Nephron (organoid): ENCODE measurements around the gene UBAC1.

Source experiments
- H3K27ac Mint-ChIP-seq, 3 experiments: 2 replicates each; pipeline ENCODE4 v1.8.0; 2020; ENCODE audit warnings: mixed read lengths in 3 of 3, mild to moderate bottlenecking in 2 of 3, moderate library complexity in 1 of 3
- H3K27me3 Mint-ChIP-seq: 2 replicates; pipeline ENCODE4 v1.8.0; 2021; ENCODE audit warnings: low read depth, mild to moderate bottlenecking, moderate library complexity, mixed read lengths
- H3K36me3 Mint-ChIP-seq: 2 replicates; pipeline ENCODE4 v1.8.0; 2020; ENCODE audit warnings: low read depth, mixed read lengths
- H3K4me1 Mint-ChIP-seq: 2 replicates; pipeline ENCODE4 v1.8.0; 2020; ENCODE audit warnings: mixed read lengths
- H3K4me3 Mint-ChIP-seq, 3 experiments: 2 replicates each; pipeline ENCODE4 v1.8.0; 2020; ENCODE audit warnings: mild to moderate bottlenecking in 3 of 3, mixed read lengths in 3 of 3, moderate library complexity in 2 of 3
- H3K9me3 Mint-ChIP-seq: 2 replicates; pipeline ENCODE4 v1.8.0; 2020; ENCODE audit warnings: mixed read lengths
- TF ChIP-seq, protein P1 (sequence below), 3 experiments: fragments of 200-600 bp; sonication (generic); IDR thresholded peaks; one replicate each; pipeline ENCODE4 v1.5.0; 2021; ENCODE audit warnings: antibody characterized with exemption in 3 of 3; ENCODE audit not compliant: unreplicated experiment in 3 of 3

UBAC1 gene

DNA sequence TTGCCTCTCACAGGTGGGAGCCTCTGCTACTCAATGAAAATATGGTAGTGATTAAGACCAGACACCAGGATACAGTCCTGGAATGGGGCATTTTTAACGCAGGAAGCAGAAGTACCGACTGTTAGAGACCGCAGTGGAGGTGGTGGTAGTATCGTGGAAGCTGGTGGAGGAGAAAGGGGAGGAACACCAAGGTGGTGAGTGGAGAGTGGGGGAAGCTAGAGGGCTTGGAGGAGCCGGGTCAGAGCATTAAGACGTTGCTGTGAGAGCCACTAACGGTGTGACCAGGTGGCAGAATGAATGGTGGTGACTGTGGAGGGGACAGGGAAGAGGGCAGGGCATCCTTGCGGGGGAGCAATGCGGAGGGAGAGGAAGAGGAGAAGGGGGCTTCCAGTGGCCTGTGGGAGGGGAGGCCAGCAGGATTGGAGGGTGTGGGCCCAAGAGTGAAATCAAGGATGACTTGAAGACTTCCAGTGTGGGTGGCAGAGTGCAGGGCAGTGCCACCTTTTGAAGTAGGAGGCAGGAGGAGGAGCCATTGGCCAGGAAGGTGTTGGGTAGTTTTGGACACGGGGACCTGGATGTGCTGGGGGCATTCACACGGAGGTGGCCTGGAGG, 1.6 kb upstream of the UBAC1 start:
- H3K27me3 Mint-ChIP-seq: peaks cover 10% of the 10 kb centered on the region
- no peaks in the 10 kb centered on the region for H3K9me3 Mint-ChIP-seq
- no peak overlapping the region for H3K27ac Mint-ChIP-seq
- H3K4me1 Mint-ChIP-seq: peaks cover 22% of the 10 kb centered on the region
- no peaks in the 10 kb centered on the region for H3K36me3 Mint-ChIP-seq
- TF ChIP-seq, protein P1, sequence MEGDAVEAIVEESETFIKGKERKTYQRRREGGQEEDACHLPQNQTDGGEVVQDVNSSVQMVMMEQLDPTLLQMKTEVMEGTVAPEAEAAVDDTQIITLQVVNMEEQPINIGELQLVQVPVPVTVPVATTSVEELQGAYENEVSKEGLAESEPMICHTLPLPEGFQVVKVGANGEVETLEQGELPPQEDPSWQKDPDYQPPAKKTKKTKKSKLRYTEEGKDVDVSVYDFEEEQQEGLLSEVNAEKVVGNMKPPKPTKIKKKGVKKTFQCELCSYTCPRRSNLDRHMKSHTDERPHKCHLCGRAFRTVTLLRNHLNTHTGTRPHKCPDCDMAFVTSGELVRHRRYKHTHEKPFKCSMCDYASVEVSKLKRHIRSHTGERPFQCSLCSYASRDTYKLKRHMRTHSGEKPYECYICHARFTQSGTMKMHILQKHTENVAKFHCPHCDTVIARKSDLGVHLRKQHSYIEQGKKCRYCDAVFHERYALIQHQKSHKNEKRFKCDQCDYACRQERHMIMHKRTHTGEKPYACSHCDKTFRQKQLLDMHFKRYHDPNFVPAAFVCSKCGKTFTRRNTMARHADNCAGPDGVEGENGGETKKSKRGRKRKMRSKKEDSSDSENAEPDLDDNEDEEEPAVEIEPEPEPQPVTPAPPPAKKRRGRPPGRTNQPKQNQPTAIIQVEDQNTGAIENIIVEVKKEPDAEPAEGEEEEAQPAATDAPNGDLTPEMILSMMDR (IDR thresholded peaks at IDR 0.05; ENCODE audit: unreplicated experiment in 3 of 3): no peak
- H3K4me3 Mint-ChIP-seq: peak overlapping the region; percentile 63 to 87 (median 75)

DNA sequence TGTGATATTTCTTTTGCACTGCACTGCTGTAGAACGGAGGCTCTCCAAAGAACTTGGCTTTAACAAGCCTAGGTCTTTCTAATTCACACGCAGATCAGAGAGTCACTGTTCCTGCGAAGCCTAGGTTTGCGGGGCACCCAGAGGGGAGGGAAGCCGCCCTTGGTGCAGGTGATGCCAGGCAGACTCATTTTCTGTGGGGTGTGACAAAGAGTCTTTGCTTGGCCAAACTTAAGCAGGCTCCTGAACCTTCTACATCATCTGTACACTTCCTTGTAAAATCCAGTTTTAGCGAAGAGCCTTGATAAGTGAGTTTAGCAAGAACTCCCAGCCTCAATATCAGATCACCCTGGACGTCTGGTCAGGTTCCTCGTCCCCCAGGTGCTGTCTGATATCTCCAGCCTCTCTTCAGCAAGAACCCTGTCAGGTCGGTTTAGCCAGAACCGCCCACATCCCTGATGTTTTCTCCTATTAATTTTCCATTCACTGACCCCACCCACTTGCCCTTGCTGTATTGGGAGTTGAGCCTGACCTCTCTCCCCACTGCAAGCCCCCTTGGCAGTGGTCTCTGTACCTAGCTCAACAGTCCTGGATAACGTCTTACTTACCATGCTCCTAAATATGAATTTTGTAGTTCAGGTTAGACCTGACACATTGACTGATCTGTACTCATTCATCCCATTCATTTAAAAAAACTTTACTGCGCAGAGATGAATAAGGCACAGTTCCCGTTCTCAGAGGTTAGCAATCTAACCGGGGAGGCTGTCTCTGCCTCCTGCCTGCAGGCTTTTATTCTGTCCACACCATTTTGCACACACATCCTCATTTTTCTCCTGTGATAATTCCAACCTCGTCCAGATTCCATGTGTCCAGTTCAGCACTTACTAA, 880 bp upstream of the UBAC1 start:
- H3K4me1 Mint-ChIP-seq: peaks cover 19% of the 10 kb centered on the region
- peak overlapping the region in 1 of 3 experiments; percentile 50 for H3K27ac Mint-ChIP-seq
- H3K36me3 Mint-ChIP-seq: no peaks in the 10 kb centered on the region
- TF ChIP-seq, protein P1 (IDR thresholded peaks at IDR 0.05; ENCODE audit: unreplicated experiment in 3 of 3): no peak
- H3K27me3 Mint-ChIP-seq: peaks cover 9% of the 10 kb centered on the region
- peak overlapping the region; percentile 75 to 87 (median 80) for H3K4me3 Mint-ChIP-seq
- no peaks in the 10 kb centered on the region for H3K9me3 Mint-ChIP-seq

GRCh38 chr9:135960411-135961276, 529 bp downstream of the UBAC1 start:
- Mint-ChIP-seq H3K4me3 (peak overlapping the region; percentile 90 to 94 (median 93)), H3K36me3 (peaks cover 5% of the 10 kb centered on the region), H3K27me3 (peaks cover 9% of the 10 kb centered on the region), H3K27ac (peak overlapping the region in 1 of 3 experiments; percentile 63), H3K4me1 (peaks cover 19% of the 10 kb centered on the region), H3K9me3 (no peaks in the 10 kb centered on the region)
- TF ChIP-seq, protein P1 (IDR thresholded peaks at IDR 0.05; ENCODE audit: unreplicated experiment in 3 of 3): no peak

DNA sequence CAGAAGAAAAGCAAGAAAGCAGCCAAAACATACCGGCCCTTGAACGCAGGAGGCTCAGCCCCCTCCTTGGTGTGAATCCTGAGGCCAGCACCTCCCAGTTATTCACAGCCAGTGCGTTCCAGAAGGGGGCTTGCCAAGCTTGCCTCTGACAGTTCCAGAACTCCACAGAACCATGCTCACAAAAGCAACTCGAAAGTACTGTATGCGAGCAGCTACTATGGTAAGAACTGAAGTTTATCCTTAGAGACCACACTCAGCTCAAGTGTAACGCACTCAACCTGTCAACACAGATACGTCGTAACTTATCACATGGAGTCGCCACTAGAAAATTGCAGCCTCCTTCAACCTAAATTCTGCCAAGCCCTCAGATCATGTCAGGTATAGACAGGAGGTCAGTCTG, 1.4 kb downstream of the UBAC1 start:
- H3K4me3 Mint-ChIP-seq: peak overlapping the region; percentile 90 to 94 (median 93)
- H3K4me1 Mint-ChIP-seq: peaks cover 19% of the 10 kb centered on the region
- H3K27me3 Mint-ChIP-seq: peaks cover 9% of the 10 kb centered on the region
- peaks cover 9% of the 10 kb centered on the region for H3K36me3 Mint-ChIP-seq
- H3K27ac Mint-ChIP-seq: peak overlapping the region in 2 of 3 experiments; percentile 2 to 63
- no peaks in the 10 kb centered on the region for H3K9me3 Mint-ChIP-seq
- TF ChIP-seq, protein P1 (IDR thresholded peaks at IDR 0.05; ENCODE audit: unreplicated experiment in 3 of 3): no peak

DNA sequence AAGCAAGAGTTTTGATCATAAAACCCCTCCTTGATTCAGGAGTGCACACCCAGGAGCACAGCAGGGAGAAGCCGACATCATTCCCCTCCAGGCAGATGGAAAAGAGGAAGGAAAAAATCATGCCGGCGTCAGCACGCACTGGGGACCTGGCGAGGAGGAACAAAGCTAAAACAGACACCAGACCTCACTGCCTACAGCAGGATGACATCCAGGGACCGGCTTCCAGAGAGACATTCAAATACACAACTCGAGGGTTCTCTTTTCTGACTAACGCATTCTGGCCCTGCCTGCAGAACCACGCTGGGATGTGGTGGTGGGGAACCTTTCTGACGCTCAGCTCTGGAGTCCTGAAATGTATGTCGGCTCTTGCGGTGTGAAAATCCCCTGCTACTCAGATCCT, 2.7 kb downstream of the UBAC1 start:
- TF ChIP-seq, protein P1 (IDR thresholded peaks at IDR 0.05; ENCODE audit: unreplicated experiment in 3 of 3): no peak
- H3K27ac Mint-ChIP-seq: peak overlapping the region in 1 of 3 experiments; percentile 35

More for the DNA sequence above, 2.7 kb downstream of the UBAC1 start:
- Mint-ChIP-seq H3K4me1 (peaks cover 19% of the 10 kb centered on the region), H3K36me3 (peaks cover 15% of the 10 kb centered on the region), H3K9me3 (no peaks in the 10 kb centered on the region), H3K27me3 (peaks cover 9% of the 10 kb centered on the region), H3K4me3 (peak overlapping the region; percentile 68 to 75 (median 70))
